Stimulated activated CD8-positive, alpha-beta memory T cell treated with anti-CD3 and anti-CD28 coated beads, Interleukin-15, amount 100 ng/mL, for 4 hours (primary cell): ENCODE results near the gene DMD.

ENCODE experiments used
- DNase-seq, 2 donors: peaks; one replicate each; pipeline ENCODE4 v3.0.0-alpha.2; 2020; ENCODE audit warnings: low read depth in 2 of 2

The DMD gene

GRCh38 chrX:31297881-31298280 lies 1913.5 kb downstream of the DMD start:
- DNase-seq: no peak

DNA sequence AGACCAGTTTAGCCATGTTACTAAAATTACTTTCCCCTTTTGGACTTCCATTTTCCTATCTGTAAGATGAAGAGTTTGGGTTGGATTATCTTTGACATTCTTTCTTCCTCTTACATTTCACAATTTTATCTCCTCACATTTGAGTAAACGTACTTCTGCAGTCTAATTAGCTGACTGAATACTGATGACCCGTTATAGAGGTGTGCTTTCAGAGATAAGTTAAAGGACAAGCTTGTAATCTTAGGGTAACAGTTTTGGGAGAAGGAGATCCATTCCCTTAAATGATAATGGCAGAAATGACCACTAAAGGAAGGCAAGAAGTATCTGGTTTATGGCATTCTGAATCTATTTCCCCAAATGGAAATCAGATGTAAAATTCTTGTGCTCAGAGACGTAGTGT lies 1916.9 kb downstream of the DMD start:
- DNase-seq: no peak

- DNase-seq: no peak
Measured at GRCh38 chrX:31293409-31293808, 1917.9 kb downstream of the DMD start.

DNA sequence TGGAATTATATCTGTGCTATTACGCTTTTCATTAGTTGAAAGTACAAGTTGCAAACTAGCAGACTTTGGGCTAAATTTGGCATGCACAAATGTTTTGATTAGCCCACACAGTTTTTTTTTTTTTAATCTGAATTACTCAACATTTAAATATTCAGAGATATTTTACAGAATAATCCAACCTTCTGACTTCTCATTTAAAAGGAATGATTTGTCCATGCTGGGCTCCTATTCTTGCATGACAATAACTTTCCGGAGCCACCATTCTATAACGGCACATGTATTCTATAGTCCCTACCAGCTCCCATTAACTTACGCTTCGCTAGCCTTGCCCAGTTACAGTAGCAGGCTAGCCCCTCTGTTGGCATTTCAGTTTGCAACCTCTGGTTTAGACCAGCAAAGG lies 1920.2 kb downstream of the DMD start:
- DNase-seq: no peak

GRCh38 chrX:31287861-31288260 lies 1923.5 kb downstream of the DMD start:
- DNase-seq: no peak

- no peak for DNase-seq
Measured at GRCh38 chrX:31280580-31280979, 1930.8 kb downstream of the DMD start.

DNA sequence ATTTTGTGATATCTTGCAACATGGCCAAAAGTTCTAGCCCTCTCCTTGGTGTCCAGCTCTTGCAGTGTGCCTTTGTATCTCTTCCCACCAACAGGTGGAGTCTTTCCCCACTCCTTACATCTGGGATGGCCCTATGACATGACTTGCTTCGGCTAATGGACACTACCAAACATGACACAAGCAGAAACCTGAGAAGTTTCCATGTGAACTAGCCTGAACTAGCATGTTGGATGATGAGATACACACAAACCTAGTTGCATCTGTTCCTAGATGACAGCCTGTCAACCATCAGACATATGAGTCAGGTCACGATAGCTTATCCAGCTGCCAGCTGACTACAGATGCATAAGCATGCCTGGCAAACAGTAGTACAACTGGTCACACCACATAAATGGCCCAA lies 1932.0 kb downstream of the DMD start:
- no peak for DNase-seq

GRCh38 chrX:31272472-31272775 lies 1938.9 kb downstream of the DMD start:
- DNase-seq: no peak

- no peak for DNase-seq
Measured at GRCh38 chrX:31271615-31272471, 1939.5 kb downstream of the DMD start.

DNA sequence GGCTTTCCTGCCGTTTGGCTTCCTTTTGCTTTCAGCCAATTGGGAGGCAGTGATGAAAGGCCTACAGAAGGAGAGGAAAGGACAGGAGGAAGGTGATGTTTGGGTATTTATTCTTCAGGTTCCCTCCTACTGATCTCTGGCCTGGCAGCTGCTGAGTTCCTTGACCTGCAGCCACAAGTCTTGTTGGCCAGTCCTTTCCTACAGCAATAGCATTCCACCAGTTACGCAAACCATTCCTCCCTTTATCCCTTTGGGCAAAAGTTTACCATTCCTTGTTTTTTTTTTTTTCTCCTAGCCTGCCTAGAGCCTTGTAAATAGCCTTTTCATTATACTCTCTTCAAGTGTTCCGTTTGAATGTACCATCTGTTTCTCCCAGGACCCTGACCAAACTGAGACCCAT lies 1941.4 kb downstream of the DMD start:
- DNase-seq: no peak

DNA sequence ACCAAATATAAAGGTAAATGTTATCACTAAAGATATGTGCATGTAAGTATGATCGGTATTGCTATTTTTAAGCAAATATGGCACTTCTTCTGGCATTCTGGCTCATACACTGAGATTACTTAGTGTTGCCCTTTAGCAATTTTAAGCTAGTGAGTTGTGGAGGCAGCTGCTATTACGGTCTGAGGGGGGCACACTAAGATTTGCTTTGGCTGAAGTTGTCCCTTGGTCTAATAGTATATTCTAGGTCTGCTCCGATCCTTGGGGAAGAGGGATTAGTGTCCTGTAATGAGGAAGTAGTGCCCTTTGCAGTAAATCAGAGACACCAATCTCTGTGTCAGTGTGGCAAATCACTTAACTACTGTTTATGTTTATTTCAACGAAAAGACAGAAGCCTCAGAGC lies 1943.0 kb downstream of the DMD start:
- no peak for DNase-seq

DNA sequence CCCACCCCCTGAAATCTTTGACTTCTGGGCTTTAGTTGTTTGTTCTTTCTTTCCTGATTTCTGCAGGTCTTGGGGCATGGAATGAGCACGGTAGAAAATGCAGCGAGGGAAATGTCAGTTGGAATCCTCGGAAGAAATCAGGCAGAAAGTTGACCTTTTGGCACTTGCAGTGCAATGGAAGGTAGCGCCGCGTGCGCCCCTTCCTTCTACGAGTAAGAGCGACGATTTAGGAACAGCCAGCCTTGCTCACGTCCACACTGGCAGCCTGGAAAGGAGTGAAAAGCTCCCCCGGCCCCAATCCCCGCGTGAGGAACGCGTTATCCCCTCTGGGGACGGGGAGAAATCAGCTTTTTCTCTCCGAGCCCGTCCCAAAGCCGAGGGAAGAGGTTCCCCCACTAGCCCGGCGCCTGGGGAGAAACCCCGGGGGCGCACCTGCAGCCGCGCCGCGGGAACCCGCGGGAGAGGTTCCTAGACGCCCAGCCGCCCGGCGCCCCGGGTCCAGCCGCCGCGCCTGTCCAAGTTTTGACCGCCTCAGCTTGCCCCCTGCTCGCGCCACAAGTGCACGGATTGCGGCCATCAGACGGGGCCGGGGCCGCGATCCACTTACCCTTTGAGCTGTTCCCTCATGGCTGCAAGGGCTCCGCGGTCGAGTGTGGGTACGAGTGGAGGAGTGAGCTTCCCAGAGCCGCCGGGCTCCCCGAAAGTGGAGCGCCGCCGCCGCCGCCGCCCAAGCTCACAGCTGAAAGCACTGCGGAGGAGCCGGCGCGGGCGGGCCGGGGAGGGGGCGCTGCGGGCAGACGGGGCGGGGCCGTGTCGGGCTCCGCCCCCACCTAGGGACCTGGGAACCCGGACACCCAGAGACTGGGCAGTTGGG lies 1944.9 kb downstream of the DMD start:
- DNase-seq: no peak

GRCh38 chrX:31265383-31265782 lies 1946.0 kb downstream of the DMD start:
- DNase-seq: no peak

DNA sequence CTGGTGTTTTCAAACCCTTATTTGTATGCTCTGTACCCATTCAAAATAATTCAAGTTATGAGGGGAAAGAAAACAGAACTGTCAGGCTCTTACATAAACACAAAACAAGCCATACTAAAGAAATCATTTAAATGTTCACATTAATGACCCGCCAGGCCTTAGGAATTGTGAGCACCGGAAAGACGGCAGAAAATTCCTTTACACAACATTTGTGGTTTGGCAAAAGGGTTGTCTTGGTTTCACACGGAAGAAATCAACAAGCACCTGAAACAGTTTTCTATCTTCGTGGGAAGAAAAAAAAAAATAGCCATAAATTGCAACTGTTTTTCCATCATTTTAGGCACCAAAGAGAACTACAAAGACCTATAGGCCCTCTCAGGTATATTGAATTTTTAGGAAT lies 1951.0 kb downstream of the DMD start:
- DNase-seq: no peak

DNA sequence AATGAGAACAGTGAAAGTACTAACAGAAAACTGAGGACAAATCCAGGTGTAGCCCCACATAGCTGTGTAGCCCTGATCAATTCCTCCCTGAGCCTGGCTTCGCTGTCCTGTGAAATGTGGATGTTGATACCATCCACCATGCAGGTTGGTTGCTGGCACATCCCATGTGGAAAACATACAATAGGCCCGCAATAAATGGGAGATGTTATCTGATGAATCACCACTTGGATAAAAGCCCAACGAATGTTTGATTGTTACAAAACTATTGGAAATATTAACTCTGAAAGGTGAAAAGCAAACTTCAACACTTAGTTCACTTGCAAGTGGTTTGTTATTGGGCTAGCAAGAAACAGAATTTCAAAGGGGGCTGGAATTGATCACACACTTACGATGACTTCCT lies 1953.2 kb downstream of the DMD start:
- no peak for DNase-seq

DNA sequence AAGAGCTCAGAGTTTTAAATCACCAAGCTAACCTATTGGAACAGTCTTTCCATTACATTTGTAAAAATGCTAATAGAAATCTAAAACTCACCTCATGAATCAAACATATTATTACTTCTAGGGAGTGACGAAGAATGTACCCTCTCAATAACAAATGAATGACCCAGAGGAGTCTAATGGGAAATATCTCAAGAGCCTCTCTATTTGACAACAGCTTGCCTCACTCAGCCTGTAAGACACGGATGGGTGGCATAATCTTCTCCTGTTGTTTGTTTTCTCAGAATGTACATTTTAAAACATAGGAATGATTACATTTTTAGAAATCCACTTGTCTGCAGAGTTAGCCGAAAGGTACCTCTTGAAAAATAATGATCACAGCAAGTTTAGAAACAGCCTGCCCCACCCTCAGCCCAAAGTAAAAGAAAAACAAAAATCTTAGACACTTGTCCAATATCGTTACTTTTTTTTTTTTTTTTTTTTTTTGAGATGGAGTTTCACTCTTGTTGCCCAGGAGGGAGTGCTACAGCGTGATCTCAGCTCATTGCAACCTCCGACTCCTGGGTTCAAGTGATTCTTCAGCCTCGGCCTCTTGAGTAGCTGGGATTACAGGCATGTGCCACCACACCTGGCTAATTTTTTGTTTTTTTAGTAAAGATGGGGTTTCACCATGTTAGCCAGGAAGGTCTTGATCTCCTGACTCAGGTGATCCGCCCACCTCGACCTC lies 1955.9 kb downstream of the DMD start:
- DNase-seq: no peak

DNA sequence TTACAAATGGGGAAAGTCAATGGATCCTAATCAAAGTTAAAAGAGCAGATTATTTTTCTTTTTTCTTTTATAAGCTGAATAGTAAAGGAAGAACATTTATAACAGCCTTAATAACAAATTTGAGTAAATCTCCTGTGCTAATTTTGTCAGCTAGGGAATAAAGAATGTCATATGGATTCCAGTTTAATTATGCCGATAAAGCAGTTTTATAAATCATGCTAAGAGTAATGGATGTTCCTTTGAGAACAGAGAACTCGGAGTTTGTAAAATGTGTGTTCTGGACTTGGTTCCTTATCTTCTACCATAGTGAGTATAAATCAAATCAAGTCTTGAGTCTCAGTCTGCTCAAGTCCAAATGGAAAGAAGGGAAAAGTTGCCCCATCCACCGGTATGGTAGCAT lies 1959.2 kb downstream of the DMD start:
- DNase-seq: no peak

DNA sequence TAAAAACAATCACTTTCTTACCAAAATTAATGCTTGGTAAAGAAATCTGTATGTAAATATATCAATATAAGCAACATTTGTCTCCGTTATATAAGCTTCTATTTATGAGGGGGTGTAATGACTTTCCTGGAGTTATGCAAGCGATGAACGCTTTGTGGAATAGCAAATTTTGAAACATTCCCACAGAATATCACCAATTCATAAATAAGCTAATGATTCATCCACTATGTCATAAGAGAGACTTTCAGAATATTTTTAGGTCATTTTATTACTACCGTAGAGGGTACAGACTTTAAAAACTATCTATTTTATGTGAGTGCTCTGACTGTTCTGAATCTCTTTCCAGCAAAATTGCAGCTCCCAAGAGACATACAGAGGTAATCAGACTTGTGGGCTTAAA lies 1960.0 kb downstream of the DMD start:
- no peak for DNase-seq

DNA sequence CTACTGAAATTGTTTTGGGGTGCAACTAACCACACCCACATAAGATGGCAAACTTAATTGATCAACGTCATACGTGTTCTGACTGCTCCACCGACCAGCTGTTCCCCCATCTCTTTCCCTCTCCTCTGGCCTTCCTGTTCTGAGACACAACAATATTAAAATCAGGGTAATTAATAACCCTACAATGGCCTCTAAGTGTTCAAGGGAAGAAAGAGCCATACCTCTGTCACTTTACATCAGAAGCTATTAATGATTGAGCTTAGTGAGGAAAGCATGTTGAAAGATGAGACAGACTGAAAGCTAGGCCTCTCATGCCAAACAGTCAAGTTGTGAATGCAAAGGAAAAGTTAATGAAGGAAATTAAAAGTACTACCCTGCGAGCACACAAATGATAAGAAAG lies 1965.6 kb downstream of the DMD start:
- DNase-seq: no peak

DNA sequence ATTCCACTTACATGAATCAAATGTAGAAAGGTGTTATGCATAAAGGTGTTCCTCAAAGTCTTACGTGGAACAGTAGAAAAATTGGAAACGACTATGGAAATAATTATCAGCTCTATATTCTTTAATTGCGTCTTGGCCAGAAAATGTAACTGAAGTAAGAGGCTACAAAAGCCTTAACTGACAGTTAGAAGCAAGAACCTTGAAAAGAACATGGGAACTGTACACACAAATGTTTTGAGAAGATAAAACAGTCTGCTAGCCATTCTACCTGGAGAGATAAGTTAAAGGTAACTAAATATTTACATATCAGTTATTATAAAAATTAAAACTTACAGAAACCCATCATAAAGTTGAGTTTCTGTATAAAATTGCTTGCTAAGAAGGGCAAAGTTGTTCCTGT lies 1967.5 kb downstream of the DMD start:
- no peak for DNase-seq

GRCh38 chrX:31240982-31241381 lies 1970.4 kb downstream of the DMD start:
- DNase-seq: no peak

DNA sequence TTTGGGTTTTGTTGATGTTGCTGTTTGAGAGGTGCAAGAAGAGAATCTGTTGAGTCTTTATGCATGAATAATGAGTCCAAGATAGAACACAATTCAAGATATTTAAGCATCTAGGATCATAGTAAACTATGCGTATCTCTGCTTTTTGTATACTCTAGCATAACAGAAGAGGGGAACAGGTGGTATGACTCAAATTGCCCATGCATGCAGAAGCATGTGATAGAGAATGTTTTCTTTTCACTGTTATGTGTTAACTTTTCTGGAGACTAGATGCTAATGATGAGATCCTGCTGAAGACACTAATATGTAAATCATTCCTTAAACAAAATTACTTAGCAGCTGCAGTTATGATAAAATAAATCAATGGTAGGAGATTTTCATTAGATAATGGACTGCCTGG lies 1974.2 kb downstream of the DMD start:
- DNase-seq: no peak

DNA sequence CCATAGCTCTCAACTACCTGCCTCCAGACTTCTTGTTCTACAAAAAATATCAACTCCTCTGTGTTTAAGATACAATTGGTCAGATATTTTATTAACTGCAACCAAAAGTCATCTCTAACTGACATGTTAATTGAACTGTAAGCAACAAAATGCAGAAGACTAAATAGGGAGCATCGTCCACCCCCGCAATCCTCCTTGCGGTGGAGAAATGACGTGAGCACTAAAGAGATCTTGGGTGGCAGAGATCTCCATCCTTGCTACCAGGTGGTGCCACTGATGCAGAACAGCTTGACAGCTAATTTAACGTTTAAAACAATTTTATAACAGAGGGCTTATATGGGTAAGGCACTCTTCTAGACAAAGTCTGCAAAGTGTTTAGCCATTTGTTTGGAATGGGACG lies 1975.1 kb downstream of the DMD start:
- no peak for DNase-seq
